Neural progenitor cell (in vitro differentiated cells): ENCODE results near the gene GABRB1. TPM values are rescaled to one million over a fixed set of nuclear protein-coding genes. Genes with fewer than 3 reads are reported as not detected.

Experiments used
- DNase-seq: peaks from one replicate; pipeline ENCODE4 v3.0.0-alpha.2; 2016; ENCODE audit warnings: low spot score
- H2AFZ ChIP-seq: fragments of 200-600 bp; sonication (generic); replicated peaks from 2 replicates; pipeline ENCODE4 v1.6.1; 2016; ENCODE audit warnings: antibody characterized with exemption
- H3F3A ChIP-seq: fragments of 200-600 bp; sonication (generic); 2 replicates; pipeline ENCODE4 v1.6.1; 2016; ENCODE audit warnings: antibody characterized with exemption, low read depth
- H3K27ac ChIP-seq: fragments of 200-600 bp; sonication (generic); 2 replicates; pipeline ENCODE4 v1.5.1; 2016; ENCODE audit warnings: mild to moderate bottlenecking
- H3K27me3 ChIP-seq: fragments of 200-600 bp; sonication (generic); 2 replicates; pipeline ENCODE4 v1.6.1; 2016; ENCODE audit warnings: mild to moderate bottlenecking, moderate library complexity
- H3K36me3 ChIP-seq: fragments of 200-600 bp; sonication (generic); 2 replicates; pipeline ENCODE4 v1.5.1; 2016
- H3K4me1 ChIP-seq: fragments of 200-600 bp; sonication (generic); 2 replicates; pipeline ENCODE4 v1.6.1; 2016; ENCODE audit warnings: mixed run types
- H3K4me2 ChIP-seq: fragments of 200-600 bp; sonication (generic); 2 replicates; pipeline ENCODE4 v1.6.1; 2016
- H3K4me3 ChIP-seq: fragments of 200-600 bp; sonication (generic); 2 replicates; pipeline ENCODE4 v1.5.1; 2016
- H3K79me2 ChIP-seq: fragments of 200-600 bp; sonication (generic); 2 replicates; pipeline ENCODE4 v1.6.1; 2016; ENCODE audit warnings: low read depth
- H3K9ac ChIP-seq: fragments of 200-600 bp; sonication (generic); 2 replicates; pipeline ENCODE4 v1.6.1; 2016
- H3K9me3 ChIP-seq: fragments of 200-600 bp; sonication (generic); 2 replicates; pipeline ENCODE4 v1.5.1; 2016; ENCODE audit warnings: low read depth
- H4K20me1 ChIP-seq: fragments of 200-600 bp; sonication (generic); 2 replicates; pipeline ENCODE4 v1.6.1; 2016; ENCODE audit warnings: low read depth
- H3K27ac Mint-ChIP-seq: 3 replicates; pipeline ENCODE4 v1.8.0; 2021; ENCODE audit warnings: mixed read lengths
- H3K27me3 Mint-ChIP-seq: 2 replicates; pipeline ENCODE4 v1.8.0; 2022; ENCODE audit warnings: low read depth, mild to moderate bottlenecking, inconsistent platforms, moderate library complexity, mixed read lengths; ENCODE audit not compliant: insufficient read depth
- H3K36me3 Mint-ChIP-seq: 3 replicates; pipeline ENCODE4 v1.8.0; 2021; ENCODE audit warnings: mixed read lengths
- H3K4me1 Mint-ChIP-seq: 3 replicates; pipeline ENCODE4 v1.8.0; 2021; ENCODE audit warnings: mixed read lengths
- H3K4me3 Mint-ChIP-seq: 3 replicates; pipeline ENCODE4 v1.8.0; 2021; ENCODE audit warnings: mild to moderate bottlenecking, moderate library complexity, mixed read lengths
- H3K9me3 Mint-ChIP-seq: 3 replicates; pipeline ENCODE4 v1.8.0; 2020; ENCODE audit warnings: mixed read lengths
- EZH2 ChIP-seq: fragments of 200-600 bp; sonication (generic); IDR thresholded peaks from 2 replicates; pipeline ENCODE4 v1.6.1; 2017; ENCODE audit warnings: antibody characterized with exemption, mild to moderate bottlenecking, moderate library complexity
- EZH2phosphoT487 ChIP-seq: fragments of 200-600 bp; sonication (generic); IDR thresholded peaks from 2 replicates; pipeline ENCODE4 v1.6.1; 2017; ENCODE audit warnings: antibody characterized with exemption
- total RNA-seq: library from RNA; depleted of rRNA; stranded (reverse); fragments of >200 nt; gene quantifications from 2 replicates; pipeline ENCODE4 v1.2.3, GENCODE V29; 2015; ENCODE audit warnings: low replicate concordance
- TF ChIP-seq, protein P1 (sequence below): fragments of 200-600 bp; sonication (generic); IDR thresholded peaks from 2 replicates; pipeline ENCODE4 v1.5.1; 2017; ENCODE audit warnings: antibody characterized with exemption, mild to moderate bottlenecking

GABRB1 gene
- total RNA-seq, 1 donor from 2014 or later: not detected

DNA sequence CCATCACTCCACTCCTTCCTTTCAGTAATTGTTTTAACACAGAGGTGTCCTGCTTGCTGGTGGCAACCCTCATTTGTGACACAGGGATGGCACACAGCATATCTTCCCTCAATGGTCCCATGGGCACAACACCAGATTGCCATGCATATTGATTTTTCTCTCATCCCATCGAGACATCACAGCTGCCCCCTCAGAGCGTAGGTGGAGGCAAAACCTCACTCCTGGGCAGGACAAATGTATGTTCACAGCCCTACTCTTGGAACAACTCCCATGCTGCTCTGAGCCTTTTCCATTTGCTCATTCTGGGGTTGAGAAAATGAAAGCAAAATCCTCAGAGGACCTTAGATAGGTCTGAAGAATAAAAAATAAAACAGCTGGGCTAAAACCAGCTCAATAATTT lies 172.2 kb downstream of the GABRB1 start:
- H3K4me1 ChIP-seq: no peaks in the 10 kb centered on the region
- no peaks in the 10 kb centered on the region for H3K79me2 ChIP-seq
- no peak overlapping the region for H3K4me2 ChIP-seq
- H3K27ac Mint-ChIP-seq: no peak overlapping the region
- TF ChIP-seq EZH2phosphoT487 (no peak), EZH2 (no peak)
- TF ChIP-seq, protein P1, sequence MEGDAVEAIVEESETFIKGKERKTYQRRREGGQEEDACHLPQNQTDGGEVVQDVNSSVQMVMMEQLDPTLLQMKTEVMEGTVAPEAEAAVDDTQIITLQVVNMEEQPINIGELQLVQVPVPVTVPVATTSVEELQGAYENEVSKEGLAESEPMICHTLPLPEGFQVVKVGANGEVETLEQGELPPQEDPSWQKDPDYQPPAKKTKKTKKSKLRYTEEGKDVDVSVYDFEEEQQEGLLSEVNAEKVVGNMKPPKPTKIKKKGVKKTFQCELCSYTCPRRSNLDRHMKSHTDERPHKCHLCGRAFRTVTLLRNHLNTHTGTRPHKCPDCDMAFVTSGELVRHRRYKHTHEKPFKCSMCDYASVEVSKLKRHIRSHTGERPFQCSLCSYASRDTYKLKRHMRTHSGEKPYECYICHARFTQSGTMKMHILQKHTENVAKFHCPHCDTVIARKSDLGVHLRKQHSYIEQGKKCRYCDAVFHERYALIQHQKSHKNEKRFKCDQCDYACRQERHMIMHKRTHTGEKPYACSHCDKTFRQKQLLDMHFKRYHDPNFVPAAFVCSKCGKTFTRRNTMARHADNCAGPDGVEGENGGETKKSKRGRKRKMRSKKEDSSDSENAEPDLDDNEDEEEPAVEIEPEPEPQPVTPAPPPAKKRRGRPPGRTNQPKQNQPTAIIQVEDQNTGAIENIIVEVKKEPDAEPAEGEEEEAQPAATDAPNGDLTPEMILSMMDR: no peak
- H3K9me3 Mint-ChIP-seq: no peaks in the 10 kb centered on the region
- H4K20me1 ChIP-seq: no peaks in the 10 kb centered on the region
- DNase-seq: no peak
- H3K4me1 Mint-ChIP-seq: peaks cover 7% of the 10 kb centered on the region
- H3K27ac ChIP-seq: no peak overlapping the region
- no peaks in the 10 kb centered on the region for H3K36me3 Mint-ChIP-seq
- H3K27me3 ChIP-seq: no peaks in the 10 kb centered on the region
- no peak overlapping the region for H3K9ac ChIP-seq
- H3K4me3 Mint-ChIP-seq: no peak overlapping the region
- H3K9me3 ChIP-seq: no peaks in the 10 kb centered on the region
- no peaks in the 10 kb centered on the region for H3F3A ChIP-seq
- no peak overlapping the region for H3K4me3 ChIP-seq
- H3K27me3 Mint-ChIP-seq: peaks cover 3% of the 10 kb centered on the region
- H2AFZ ChIP-seq: no peak overlapping the region
- H3K36me3 ChIP-seq: no peaks in the 10 kb centered on the region

GRCh38 chr4:47207555-47207954 lies 176.2 kb downstream of the GABRB1 start:
- no peaks in the 10 kb centered on the region for H3K36me3 Mint-ChIP-seq
- Histone ChIP-seq H3K27me3 (no peaks in the 10 kb centered on the region), H2AFZ (no peak overlapping the region), H3K4me3 (no peak overlapping the region), H4K20me1 (no peaks in the 10 kb centered on the region), H3K36me3 (no peaks in the 10 kb centered on the region), H3K4me1 (no peaks in the 10 kb centered on the region), H3F3A (no peaks in the 10 kb centered on the region), H3K4me2 (no peak overlapping the region), H3K79me2 (no peaks in the 10 kb centered on the region), H3K9ac (no peak overlapping the region), H3K9me3 (no peaks in the 10 kb centered on the region), H3K27ac (no peak overlapping the region)
- DNase-seq: no peak
- TF ChIP-seq EZH2 (no peak), EZH2phosphoT487 (no peak)
- H3K4me1 Mint-ChIP-seq: peaks cover 4% of the 10 kb centered on the region
- no peaks in the 10 kb centered on the region for H3K27me3 Mint-ChIP-seq
- no peaks in the 10 kb centered on the region for H3K9me3 Mint-ChIP-seq
- H3K4me3 Mint-ChIP-seq: no peak overlapping the region
- H3K27ac Mint-ChIP-seq: no peak overlapping the region

DNA sequence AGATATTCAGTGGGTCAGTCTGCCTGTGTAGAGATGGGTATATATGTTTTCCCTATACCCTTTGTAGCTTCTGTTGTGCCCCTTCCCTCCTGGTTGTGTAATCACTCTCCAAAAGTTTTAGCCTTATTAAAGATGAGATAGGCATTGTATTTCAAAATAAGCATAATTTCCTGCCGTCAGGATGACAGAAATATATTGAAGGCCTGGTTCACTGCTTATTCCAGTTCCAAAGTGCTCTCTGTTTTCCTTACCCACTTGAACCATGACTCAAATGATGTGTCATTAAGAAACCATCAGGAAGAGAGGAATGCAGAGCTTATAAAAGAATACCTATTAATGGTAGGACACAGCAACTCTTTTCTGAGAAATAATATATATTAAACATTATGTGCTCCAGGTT lies 178.5 kb downstream of the GABRB1 start:
- H3K4me2 ChIP-seq: no peak overlapping the region
- no peak for TF ChIP-seq EZH2
- TF ChIP-seq, protein P1: no peak
- TF ChIP-seq EZH2phosphoT487: no peak

GRCh38 chr4:47210828-47211227 lies 179.5 kb downstream of the GABRB1 start:
- Histone ChIP-seq H4K20me1 (no peaks in the 10 kb centered on the region), H3K9me3 (no peaks in the 10 kb centered on the region), H3F3A (no peaks in the 10 kb centered on the region), H3K4me3 (no peak overlapping the region), H3K4me2 (no peak overlapping the region), H3K36me3 (no peaks in the 10 kb centered on the region), H3K9ac (no peak overlapping the region), H3K4me1 (no peaks in the 10 kb centered on the region), H3K27ac (no peak overlapping the region), H2AFZ (no peak overlapping the region), H3K79me2 (no peaks in the 10 kb centered on the region), H3K27me3 (no peaks in the 10 kb centered on the region)
- DNase-seq: no peak
- no peaks in the 10 kb centered on the region for H3K9me3 Mint-ChIP-seq
- no peaks in the 10 kb centered on the region for H3K36me3 Mint-ChIP-seq
- H3K27ac Mint-ChIP-seq: no peak overlapping the region
- H3K4me3 Mint-ChIP-seq: no peak overlapping the region
- TF ChIP-seq EZH2: no peak
- TF ChIP-seq EZH2phosphoT487: no peak
- TF ChIP-seq, protein P1: no peak
- H3K27me3 Mint-ChIP-seq: no peaks in the 10 kb centered on the region
- H3K4me1 Mint-ChIP-seq: peaks cover 15% of the 10 kb centered on the region

More for the DNA sequence above, 178.5 kb downstream of the GABRB1 start:
- Histone ChIP-seq H4K20me1 (no peaks in the 10 kb centered on the region), H3F3A (no peaks in the 10 kb centered on the region), H3K9me3 (no peaks in the 10 kb centered on the region), H3K36me3 (no peaks in the 10 kb centered on the region), H3K27ac (no peak overlapping the region), H3K4me3 (no peak overlapping the region), H2AFZ (no peak overlapping the region), H3K27me3 (no peaks in the 10 kb centered on the region), H3K79me2 (no peaks in the 10 kb centered on the region), H3K9ac (no peak overlapping the region), H3K4me1 (no peaks in the 10 kb centered on the region)
- Mint-ChIP-seq H3K36me3 (no peaks in the 10 kb centered on the region), H3K4me3 (no peak overlapping the region), H3K4me1 (peaks cover 15% of the 10 kb centered on the region), H3K27ac (no peak overlapping the region), H3K9me3 (no peaks in the 10 kb centered on the region), H3K27me3 (no peaks in the 10 kb centered on the region)
- DNase-seq: no peak
